IMR-90 (cell line): ENCODE results near the gene NXN.

Source experiments
- BHLHE40 ChIP-seq: fragments of 150-350 bp; IDR thresholded peaks from 2 replicates; pipeline ENCODE4 v1.6.1; 2016; ENCODE audit warnings: mild to moderate bottlenecking, low read depth, low read length
- MAZ ChIP-seq: IDR thresholded peaks from 2 replicates; pipeline ENCODE4 v1.6.1; 2012; ENCODE audit warnings: low read depth, mild to moderate bottlenecking, low read length, improper control_type of control experiment, moderate library complexity, borderline replicate concordance
- MXI1 ChIP-seq: IDR thresholded peaks from 2 replicates; pipeline ENCODE4 v1.6.1; 2012; ENCODE audit warnings: low read depth, mild to moderate bottlenecking, low read length, moderate library complexity, borderline replicate concordance
- POLR2A ChIP-seq: IDR thresholded peaks from 2 replicates; pipeline ENCODE4 v1.6.1; 2012; ENCODE audit warnings: mild to moderate bottlenecking, low read depth, low read length
- RCOR1 ChIP-seq: IDR thresholded peaks from 2 replicates; pipeline ENCODE4 v1.6.1; 2012; ENCODE audit warnings: mild to moderate bottlenecking, low read length, improper control_type of control experiment; ENCODE audit not compliant: insufficient replicate concordance
- SMC3 ChIP-seq: fragments of 150-350 bp; IDR thresholded peaks from 2 replicates; pipeline ENCODE4 v1.6.1; 2016; ENCODE audit warnings: low read depth, mild to moderate bottlenecking, antibody characterized with exemption, low read length, moderate library complexity
- TF ChIP-seq, protein P1 (sequence below): conservative IDR thresholded peaks from 2 replicates; pipeline ENCODE4 v1.5.1; 2012; ENCODE audit warnings: mild to moderate bottlenecking, low read depth, low read length, improper control_type of control experiment
- TF ChIP-seq, protein P2 (sequence below): fragments of 150-350 bp; IDR thresholded peaks from 2 replicates; pipeline ENCODE4 v1.6.1; 2016; ENCODE audit warnings: low read depth, mild to moderate bottlenecking, low read length, moderate library complexity, borderline replicate concordance

DNA sequence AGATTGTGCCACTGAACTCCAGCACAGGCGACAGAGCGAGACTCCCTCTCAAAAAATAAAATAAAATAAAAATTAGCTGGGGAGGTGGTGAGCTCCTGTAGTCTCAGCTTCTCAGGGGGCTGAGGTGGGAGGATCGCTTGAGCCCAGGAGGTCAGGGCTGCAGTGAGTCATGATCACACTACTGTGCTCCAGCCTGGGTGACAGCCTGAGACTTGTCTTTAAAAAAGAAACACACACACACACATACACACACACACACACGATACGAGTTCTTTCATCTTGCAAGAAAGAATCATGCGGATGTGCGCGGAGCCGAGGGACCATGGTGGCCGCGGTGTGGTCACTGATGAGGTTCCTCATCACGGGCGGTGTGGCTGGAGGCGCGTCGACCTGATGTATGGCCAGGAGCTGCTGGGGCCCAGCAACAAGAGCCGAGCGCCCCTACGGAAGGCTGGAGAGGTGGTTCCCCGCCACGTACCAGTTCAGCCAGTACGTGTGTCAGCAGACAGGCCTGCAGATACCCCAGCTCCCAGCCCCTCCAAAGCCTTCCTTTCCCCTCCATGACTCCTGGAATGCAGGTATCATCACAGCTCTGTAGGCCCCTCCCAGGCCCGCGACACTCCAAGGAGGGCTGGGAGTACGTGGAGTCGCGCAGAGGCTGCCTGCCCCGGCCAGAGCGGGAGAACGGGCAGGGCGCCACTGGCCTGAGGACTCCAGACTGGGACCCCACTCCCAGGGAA, 20.7 kb downstream of the NXN start:
- TF ChIP-seq, protein P1, sequence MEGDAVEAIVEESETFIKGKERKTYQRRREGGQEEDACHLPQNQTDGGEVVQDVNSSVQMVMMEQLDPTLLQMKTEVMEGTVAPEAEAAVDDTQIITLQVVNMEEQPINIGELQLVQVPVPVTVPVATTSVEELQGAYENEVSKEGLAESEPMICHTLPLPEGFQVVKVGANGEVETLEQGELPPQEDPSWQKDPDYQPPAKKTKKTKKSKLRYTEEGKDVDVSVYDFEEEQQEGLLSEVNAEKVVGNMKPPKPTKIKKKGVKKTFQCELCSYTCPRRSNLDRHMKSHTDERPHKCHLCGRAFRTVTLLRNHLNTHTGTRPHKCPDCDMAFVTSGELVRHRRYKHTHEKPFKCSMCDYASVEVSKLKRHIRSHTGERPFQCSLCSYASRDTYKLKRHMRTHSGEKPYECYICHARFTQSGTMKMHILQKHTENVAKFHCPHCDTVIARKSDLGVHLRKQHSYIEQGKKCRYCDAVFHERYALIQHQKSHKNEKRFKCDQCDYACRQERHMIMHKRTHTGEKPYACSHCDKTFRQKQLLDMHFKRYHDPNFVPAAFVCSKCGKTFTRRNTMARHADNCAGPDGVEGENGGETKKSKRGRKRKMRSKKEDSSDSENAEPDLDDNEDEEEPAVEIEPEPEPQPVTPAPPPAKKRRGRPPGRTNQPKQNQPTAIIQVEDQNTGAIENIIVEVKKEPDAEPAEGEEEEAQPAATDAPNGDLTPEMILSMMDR = no peak
- no peak for TF ChIP-seq POLR2A
- TF ChIP-seq MXI1 = no peak
- TF ChIP-seq SMC3 = no peak
- no peak for TF ChIP-seq MAZ
- no peak for TF ChIP-seq BHLHE40
- TF ChIP-seq RCOR1 = no peak
- TF ChIP-seq, protein P2, sequence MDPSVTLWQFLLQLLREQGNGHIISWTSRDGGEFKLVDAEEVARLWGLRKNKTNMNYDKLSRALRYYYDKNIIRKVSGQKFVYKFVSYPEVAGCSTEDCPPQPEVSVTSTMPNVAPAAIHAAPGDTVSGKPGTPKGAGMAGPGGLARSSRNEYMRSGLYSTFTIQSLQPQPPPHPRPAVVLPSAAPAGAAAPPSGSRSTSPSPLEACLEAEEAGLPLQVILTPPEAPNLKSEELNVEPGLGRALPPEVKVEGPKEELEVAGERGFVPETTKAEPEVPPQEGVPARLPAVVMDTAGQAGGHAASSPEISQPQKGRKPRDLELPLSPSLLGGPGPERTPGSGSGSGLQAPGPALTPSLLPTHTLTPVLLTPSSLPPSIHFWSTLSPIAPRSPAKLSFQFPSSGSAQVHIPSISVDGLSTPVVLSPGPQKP = no peak
